Skeletal muscle tissue (tissue), 4 donors: ENCODE measurements around the gene UBE2K. TPM values are rescaled to one million over a fixed set of nuclear protein-coding genes. Genes with fewer than 3 reads are reported as not detected.
"Not testable (repeated sequence)": the region's sequence is repeated elsewhere in the genome, so short reads cannot be mapped to it uniquely, and the experiment has no call there.

ENCODE experiments used
- H3K27ac ChIP-seq: one replicate; pipeline ENCODE4 v1.7.0; 2013; ENCODE audit warnings: mild to moderate bottlenecking, low read depth, low read length, inconsistent platforms
- H3K27me3 ChIP-seq, 3 donors: one replicate each; pipeline ENCODE4 v1.7.0; 2013; ENCODE audit warnings: low read length in 3 of 3; ENCODE audit not compliant: control insufficient read depth in 3 of 3, insufficient read depth in 3 of 3
- H3K36me3 ChIP-seq, 3 donors: one replicate each; pipeline ENCODE4 v1.7.0; 2013; ENCODE audit warnings: low read length in 3 of 3; ENCODE audit not compliant: control insufficient read depth in 3 of 3, insufficient read depth in 3 of 3
- H3K4me1 ChIP-seq, 3 donors: one replicate each; pipeline ENCODE4 v1.7.0; 2013; ENCODE audit warnings: low read length in 3 of 3, mild to moderate bottlenecking in 3 of 3; ENCODE audit not compliant: control insufficient read depth in 3 of 3, insufficient read depth in 3 of 3
- H3K4me3 ChIP-seq, 3 donors: one replicate each; pipeline ENCODE4 v1.7.0; 2013; ENCODE audit warnings: low read length in 3 of 3
- H3K9ac ChIP-seq, 3 donors: one replicate each; pipeline ENCODE4 v1.7.0; 2013; ENCODE audit warnings: low read length in 3 of 3, mild to moderate bottlenecking in 3 of 3, moderate library complexity in 2 of 3, low read depth in 1 of 3
- H3K9me3 ChIP-seq, 3 donors: one replicate each; pipeline ENCODE4 v1.7.0; 2013; ENCODE audit warnings: low read length in 3 of 3; ENCODE audit not compliant: control insufficient read depth in 3 of 3
- total RNA-seq: library from RNA; depleted of rRNA; stranded (reverse); fragments of >200 nt; gene quantifications from one replicate; pipeline ENCODE4 v1.2.3, GENCODE V29; 2014
- donor health status: Osteomylitis.

The UBE2K gene
- total RNA-seq, 1 donor from 2014 or later: 22.4 TPM

DNA sequence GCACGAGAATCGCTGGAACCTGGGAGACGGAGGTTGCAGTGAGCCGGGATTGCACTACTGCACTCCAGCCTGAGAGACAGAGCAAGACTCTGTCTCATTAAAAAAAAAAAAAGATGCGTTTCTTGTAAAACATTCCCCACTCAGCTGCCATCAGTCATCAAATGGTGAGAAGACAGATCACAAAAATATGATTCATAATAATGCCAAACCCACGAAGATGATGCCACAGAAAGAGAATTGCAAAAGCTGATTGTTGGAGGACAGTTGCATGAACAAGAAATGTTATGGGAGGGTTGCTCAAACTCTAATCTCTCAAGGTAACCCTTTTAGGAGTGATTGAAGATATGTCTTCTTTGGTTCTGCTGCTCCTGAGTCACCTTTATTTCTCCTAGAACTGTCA, 37.9 kb upstream of the UBE2K start:
- no peaks in the 10 kb centered on the region for H3K4me1 ChIP-seq
- no peaks in the 10 kb centered on the region for H3K36me3 ChIP-seq
- H3K9ac ChIP-seq: no peak overlapping the region
- H3K27ac ChIP-seq: no peak overlapping the region
- no peaks in the 10 kb centered on the region for H3K9me3 ChIP-seq
- no peak overlapping the region for H3K4me3 ChIP-seq
- H3K27me3 ChIP-seq: no peaks in the 10 kb centered on the region

DNA sequence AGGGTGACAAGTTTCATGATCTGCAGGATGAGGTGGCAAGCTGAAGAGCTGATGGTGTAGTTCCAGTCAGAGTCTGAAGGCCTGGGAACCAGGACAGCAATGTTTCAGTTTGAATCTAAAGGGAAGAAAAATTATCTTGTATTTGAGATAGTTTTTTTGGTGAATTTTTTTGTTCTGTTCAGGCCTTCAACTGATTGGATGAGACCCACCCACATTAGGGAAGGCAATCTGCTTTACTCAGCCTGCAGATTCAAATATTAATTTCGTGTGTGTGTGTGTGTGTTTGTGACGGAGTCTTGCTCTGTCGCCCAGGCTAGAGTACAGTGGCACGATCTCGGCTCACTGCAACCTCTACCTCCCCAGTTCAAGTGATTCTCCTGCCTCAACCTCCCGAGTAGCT, 37.2 kb upstream of the UBE2K start:
- H3K9me3 ChIP-seq: no peaks in the 10 kb centered on the region
- H3K9ac ChIP-seq: no peak overlapping the region
- no peaks in the 10 kb centered on the region for H3K27me3 ChIP-seq
- no peaks in the 10 kb centered on the region for H3K36me3 ChIP-seq
- no peak overlapping the region for H3K4me3 ChIP-seq
- H3K4me1 ChIP-seq: no peaks in the 10 kb centered on the region
- no peak overlapping the region for H3K27ac ChIP-seq

DNA sequence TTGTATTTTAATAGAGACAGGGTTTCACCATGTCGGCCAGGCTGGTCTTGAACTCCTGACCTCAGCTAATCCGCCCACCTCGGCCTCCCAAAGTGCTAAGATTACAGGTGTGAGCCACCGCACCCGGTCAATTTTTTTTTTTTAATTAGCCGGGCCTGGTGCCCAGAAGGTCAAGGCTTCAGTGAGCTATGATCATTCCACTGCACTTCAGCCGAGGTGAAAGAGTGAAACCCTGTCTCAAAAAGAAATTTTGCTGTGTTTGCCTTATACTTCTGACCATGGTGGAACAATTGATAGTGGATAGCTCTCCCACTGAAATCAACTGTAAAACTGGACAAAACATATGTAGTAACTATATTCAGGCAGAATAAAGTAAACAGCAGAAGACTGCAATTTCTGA, 35.3 kb upstream of the UBE2K start:
- H3K9ac ChIP-seq: no peak overlapping the region
- H3K9me3 ChIP-seq: no peaks in the 10 kb centered on the region
- H3K27ac ChIP-seq: no peak overlapping the region
- no peaks in the 10 kb centered on the region for H3K4me1 ChIP-seq
- no peak overlapping the region for H3K4me3 ChIP-seq
- no peaks in the 10 kb centered on the region for H3K27me3 ChIP-seq
- no peaks in the 10 kb centered on the region for H3K36me3 ChIP-seq

DNA sequence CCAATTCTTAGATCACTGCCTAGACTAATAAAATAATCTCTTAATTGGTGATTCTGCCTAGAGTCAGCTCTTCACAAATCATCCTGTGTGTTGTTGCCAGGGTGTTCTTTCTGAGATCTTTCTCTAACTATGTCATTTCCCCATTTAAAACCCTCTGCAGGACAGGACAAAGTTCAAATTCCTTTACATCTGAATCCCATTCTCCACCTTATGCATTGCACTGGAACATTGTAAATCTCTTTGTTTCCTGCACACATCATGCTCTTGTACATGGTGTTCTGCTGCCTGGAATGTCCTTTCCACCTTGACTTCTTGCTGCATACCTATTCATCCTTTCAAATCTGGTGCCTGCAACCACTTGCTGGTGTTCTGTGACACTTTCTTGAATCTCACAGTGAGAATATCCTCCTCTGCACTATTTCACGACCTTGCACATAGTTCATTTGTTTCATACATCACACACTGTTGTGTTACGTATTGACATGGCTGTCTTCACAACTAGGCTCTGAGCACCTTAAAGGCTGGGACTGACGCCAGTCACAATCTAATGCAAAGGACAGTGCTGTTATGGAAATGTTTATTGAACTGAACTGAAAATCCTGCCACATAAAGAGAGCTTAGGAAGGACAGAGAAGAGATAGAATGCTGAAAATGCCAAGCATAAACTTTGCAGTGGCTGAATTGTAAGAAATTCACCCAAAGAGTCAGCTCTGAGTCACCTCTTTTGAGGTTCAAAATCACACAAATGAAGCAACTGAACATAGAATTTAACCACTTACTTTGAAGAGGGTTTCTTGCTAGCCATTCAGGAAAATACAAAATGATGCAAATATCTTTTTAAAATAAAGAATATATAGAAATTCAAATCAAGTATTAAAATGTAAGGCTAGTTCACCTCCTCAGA, 32.9 kb upstream of the UBE2K start:
- no peaks in the 10 kb centered on the region for H3K4me1 ChIP-seq
- H3K9ac ChIP-seq: no peak overlapping the region
- no peak overlapping the region for H3K4me3 ChIP-seq
- H3K9me3 ChIP-seq: no peaks in the 10 kb centered on the region
- no peaks in the 10 kb centered on the region for H3K36me3 ChIP-seq
- H3K27me3 ChIP-seq: no peaks in the 10 kb centered on the region
- no peak overlapping the region for H3K27ac ChIP-seq

DNA sequence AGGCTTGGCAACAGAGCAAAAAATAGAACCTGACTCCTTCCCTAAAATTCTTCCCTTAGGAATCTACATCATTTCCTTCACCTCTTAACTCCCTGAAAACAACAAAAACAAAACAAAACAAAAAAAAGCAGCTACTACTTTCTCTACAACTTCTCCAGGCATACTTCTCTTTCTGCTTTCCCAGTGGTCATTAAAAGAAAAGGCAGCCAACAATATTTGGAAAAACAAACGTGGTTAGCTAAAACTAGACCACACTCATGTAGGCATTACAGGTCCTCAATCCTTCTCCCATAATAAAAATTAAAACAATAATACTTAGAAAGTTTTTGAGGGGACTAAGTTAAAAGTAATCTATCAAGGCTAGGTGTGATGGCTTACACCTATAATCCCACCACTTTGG, 30.2 kb upstream of the UBE2K start:
- no peak overlapping the region for H3K9ac ChIP-seq
- H3K27me3 ChIP-seq: no peaks in the 10 kb centered on the region
- no peaks in the 10 kb centered on the region for H3K4me1 ChIP-seq
- no peaks in the 10 kb centered on the region for H3K36me3 ChIP-seq
- H3K4me3 ChIP-seq: no peak overlapping the region
- H3K27ac ChIP-seq: no peak overlapping the region
- H3K9me3 ChIP-seq: no peaks in the 10 kb centered on the region

DNA sequence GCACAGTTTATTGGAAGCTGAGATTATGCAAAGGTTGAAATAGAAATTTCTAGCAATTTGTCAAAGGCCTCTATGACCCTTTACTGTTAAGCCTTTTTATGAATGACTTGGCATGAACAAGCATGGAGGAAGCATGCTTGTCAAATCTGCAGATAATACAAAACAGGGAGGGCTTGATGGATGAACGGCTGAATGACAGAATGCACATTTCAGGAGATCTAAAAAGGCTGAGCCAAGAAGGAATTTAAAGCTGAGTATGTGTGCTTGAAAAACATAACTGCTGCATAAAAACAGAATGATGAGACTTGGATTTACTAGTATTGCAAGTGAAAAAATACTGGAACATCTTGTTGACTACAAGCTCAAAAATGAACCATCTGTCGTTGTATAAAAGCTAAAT, 29.0 kb upstream of the UBE2K start:
- Histone ChIP-seq H3K4me1 (no peaks in the 10 kb centered on the region), H3K9me3 (no peaks in the 10 kb centered on the region), H3K36me3 (no peaks in the 10 kb centered on the region), H3K27ac (no peak overlapping the region), H3K4me3 (no peak overlapping the region), H3K27me3 (no peaks in the 10 kb centered on the region), H3K9ac (no peak overlapping the region)

DNA sequence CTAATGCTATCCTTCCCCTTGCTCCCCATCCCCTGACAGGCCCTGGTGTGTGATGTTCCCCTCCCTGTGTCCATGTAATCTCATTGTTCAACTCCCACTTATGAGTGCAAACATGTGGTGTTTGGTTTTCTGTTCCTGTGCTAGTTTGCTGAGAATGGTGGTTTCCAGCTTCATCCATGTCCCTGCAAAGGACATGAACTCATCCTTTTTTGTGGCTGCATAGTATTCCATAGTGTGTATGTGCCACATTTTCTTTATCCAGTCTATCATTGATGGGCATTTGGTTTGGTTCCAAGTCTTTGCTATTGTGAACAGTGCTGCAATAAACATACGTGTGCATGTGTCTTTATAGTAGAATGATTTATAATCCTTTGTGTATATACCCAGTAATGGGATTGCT, 27.6 kb upstream of the UBE2K start:
- H3K36me3 ChIP-seq, H3K27ac ChIP-seq, H3K9ac ChIP-seq, H3K4me3 ChIP-seq, H3K4me1 ChIP-seq, H3K9me3 ChIP-seq, H3K27me3 ChIP-seq: not testable (repeated sequence)

DNA sequence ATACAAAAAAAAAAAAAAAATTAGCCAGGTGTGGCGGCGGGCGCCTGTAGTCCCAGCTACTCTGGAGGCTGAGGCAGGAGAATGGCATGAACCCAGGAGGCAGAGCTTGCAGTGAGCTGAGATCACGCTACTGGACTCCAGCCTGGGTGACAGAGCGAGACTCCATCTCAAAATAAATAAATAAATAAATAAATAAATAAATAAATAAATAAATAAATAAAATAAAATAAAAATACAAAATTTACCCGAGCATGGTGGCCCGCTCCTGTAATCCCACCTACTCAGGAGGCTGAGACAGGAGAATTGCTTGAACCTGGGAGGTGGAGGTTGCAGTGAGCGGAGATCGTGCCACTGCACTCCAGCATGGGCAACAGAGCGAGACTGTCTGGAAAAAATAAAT, 22.3 kb upstream of the UBE2K start:
- H3K9me3 ChIP-seq, H3K4me3 ChIP-seq, H3K9ac ChIP-seq, H3K27me3 ChIP-seq, H3K36me3 ChIP-seq, H3K4me1 ChIP-seq, H3K27ac ChIP-seq: not testable (repeated sequence)

DNA sequence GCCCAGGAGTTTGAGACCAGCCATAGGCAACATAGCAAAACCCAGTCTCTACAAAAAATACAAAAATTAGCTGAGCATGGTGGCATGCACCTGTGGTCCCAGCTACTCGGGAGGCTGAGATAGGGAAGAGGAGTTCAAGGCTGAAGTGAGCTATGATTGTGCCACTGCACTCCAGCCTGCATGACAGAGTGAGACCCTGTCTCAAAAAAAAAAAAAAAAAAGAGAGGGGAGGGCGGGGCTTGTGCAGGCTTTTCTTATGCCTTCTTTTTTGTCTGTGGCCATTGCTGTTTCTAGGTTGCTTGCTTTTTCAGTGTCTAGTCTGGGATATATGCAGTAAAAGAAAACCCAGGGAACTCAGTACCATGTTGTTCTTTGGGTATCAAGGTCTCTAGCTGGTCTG, 16.9 kb upstream of the UBE2K start:
- H3K4me1 ChIP-seq: not testable (repeated sequence)

DNA sequence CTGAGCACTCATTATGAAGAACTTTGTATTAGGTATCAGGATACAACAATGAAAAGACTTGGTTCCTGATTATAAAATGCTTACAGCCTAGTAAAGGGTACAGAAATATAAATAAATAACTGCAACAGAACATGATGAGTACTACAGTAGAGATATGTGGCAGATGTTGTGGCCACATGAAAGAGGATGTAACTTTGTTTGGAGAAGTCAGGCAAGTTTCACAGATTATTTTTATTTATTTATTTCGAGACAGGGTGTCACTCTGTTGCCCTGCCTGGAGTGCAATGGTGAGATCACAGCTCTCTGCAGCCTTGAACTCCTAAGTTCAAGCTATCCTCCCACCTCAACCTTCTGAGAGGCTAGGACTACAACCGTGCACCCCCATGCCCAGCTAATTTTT, 15.8 kb upstream of the UBE2K start:
- no peaks in the 10 kb centered on the region for H3K27me3 ChIP-seq
- H3K4me1 ChIP-seq: no peaks in the 10 kb centered on the region
- H3K9ac ChIP-seq: no peak overlapping the region
- no peaks in the 10 kb centered on the region for H3K36me3 ChIP-seq
- no peaks in the 10 kb centered on the region for H3K9me3 ChIP-seq
- no peak overlapping the region for H3K27ac ChIP-seq
- H3K4me3 ChIP-seq: no peak overlapping the region

More for the DNA sequence above, 16.9 kb upstream of the UBE2K start:
- H3K4me3 ChIP-seq, H3K27me3 ChIP-seq, H3K27ac ChIP-seq, H3K9ac ChIP-seq, H3K36me3 ChIP-seq, H3K9me3 ChIP-seq: not testable (repeated sequence)
